Placental epithelial cell (primary cell): ENCODE measurements around the gene HMGN4. TPM values are rescaled to one million over a fixed set of nuclear protein-coding genes. Genes with fewer than 3 reads are reported as not detected.

Source experiments
- small RNA-seq: library from RNA; depleted of rRNA; stranded (forward); fragments of <200 nt; gene quantifications from one replicate; pipeline ENCODE3, GENCODE V24; 2012
- total RNA-seq: library from RNA; depleted of rRNA; stranded (reverse); fragments of >200 nt; gene quantifications from 2 replicates; pipeline ENCODE4 v1.2.3, GENCODE V29; 2012

The HMGN4 gene
- total RNA-seq = 45.1 and 55.2 TPM in 2 replicates

DNA sequence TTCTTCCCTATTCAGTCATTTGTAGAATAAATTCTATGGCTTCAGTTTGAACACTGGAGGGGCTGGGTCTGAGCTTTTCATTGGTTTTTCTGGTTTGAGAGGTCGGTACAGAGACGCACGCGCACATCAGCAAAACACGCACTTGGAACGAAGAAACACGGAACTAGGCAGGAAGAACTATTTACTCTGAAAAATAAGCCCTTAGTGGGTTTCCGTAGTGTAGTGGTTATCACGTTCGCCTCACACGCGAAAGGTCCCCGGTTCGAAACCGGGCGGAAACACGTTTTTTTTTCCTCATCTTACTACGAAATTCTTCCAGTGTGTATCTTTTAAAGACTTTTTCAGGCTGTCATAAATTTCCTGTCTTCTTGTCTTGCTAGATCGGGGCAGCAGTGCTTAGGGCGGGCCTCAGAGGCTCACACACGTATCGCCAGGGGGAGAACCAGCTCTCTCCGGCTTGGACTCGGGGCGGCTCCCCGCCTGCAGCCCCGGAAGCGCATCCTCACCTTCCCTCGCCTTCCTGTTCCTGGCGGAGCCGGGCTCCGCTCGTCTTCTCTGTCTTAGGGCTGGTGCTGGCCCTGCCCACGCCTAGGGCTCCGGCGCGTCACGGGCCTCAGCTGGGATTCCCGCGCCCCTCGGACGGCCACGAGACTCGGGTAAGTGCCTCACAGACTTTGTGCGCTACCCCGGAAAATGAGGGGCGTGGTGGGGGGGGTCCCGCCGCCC, at the start of gene HMGN4:
Gene HMGN4, plus strand, starts transcription at position 521 of the 726 bp plus-strand sequence. CDS start 6,841 bp downstream, outside the sequence.

DNA sequence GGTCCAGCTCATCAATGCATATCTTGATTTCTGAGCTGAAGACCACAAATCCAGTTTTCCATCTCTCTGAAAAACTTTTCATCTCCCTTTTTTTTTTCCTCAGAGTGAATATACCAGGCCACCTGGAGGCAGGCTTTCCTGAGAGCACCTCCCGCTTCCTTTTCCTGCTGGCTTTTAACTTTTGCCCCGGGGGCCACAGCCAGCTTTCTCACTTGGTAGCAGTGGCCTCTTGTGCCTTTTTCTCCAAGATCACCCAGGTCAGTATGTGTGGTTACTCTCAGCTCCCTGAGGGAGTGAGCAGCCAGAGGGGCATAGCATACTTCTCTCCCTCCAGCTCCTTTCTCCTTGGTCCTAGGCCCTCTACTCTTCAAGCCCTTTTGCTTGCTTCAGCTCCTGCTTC, 38.1 kb upstream of the HMGN4 start, which contains the start of gene BTN1A1:
Gene BTN1A1, plus strand, starts transcription at position 202 of the 400 bp plus-strand sequence. CDS start 984 bp downstream, outside the sequence.

Small RNA genes within 50 kb of the gene (small RNA-seq; reads per million reads assigned to genes)
- not detected for gene RNU6-502P

Other genes with a start within 250 kb of the HMGN4 start
- gene BTN3A2, start 173.2 kb upstream of the HMGN4 start, total RNA-seq = 0.65 and 3.9 TPM in 2 replicates
- gene BTN2A2, start 155.3 kb upstream of the HMGN4 start, total RNA-seq = 2.9 and 3.5 TPM in 2 replicates
- 3.7 and 4.3 TPM in 2 replicates for gene BTN3A1, start 136.1 kb upstream of the HMGN4 start, total RNA-seq
- gene BTN3A3, start 97.9 kb upstream of the HMGN4 start, total RNA-seq = 1.6 and 8.2 TPM in 2 replicates
- 11.5 and 16.1 TPM in 2 replicates for gene BTN2A1, start 80.4 kb upstream of the HMGN4 start, total RNA-seq
- gene BTN1A1, start 38.1 kb upstream of the HMGN4 start, total RNA-seq = not detected in 2 replicates
- gene ABT1, start 58.6 kb downstream of the HMGN4 start, total RNA-seq = 18.1 and 27.3 TPM in 2 replicates
- 15.5 and 17.3 TPM in 2 replicates for gene ZNF322, start 121.4 kb downstream of the HMGN4 start, total RNA-seq